PC-3 (cell line): ENCODE measurements around the gene ONECUT2. TPM values are rescaled to one million over a fixed set of nuclear protein-coding genes. Genes with fewer than 3 reads are reported as not detected.

Experiments used
- ATAC-seq: fragments of 200-7000 bp; cut with Tn5 transposase; 2 replicates; pipeline ENCODE4 v1.9.1; 2020; ENCODE audit warnings: mild to moderate bottlenecking, moderate library complexity
- BruUV-seq: library from RNA; stranded (reverse); fragments of 400-500 nt; replicated peaks from 2 replicates; lab custom pipeline; 2021; lab: Mats Ljungman, UMichigan
- CTCF ChIA-PET: fragments of 300-600 bp; sonication (Branson Sonifier 250); formaldehyde crosslinking; loops from one replicate; lab custom pipeline; 2022; ENCODE audit warnings: antibody characterized with exemption; lab: Charles Lee
- POLR2A ChIA-PET: fragments of 300-600 bp; sonication (Branson Sonifier 250); formaldehyde crosslinking; loops from one replicate; lab custom pipeline; 2022; ENCODE audit warnings: antibody characterized with exemption; ENCODE audit not compliant: unreplicated experiment; lab: Charles Lee
- DNase-seq: peaks from one replicate; pipeline ENCODE4 v3.0.0-alpha.2; 2015
- H2AFZ ChIP-seq: fragments of 300-600 bp; sonication (generic); 2 replicates; pipeline ENCODE4 v1.6.0; 2016; ENCODE audit warnings: antibody characterized with exemption, low read length
- H3F3A ChIP-seq: fragments of 300-600 bp; sonication (generic); one replicate; pipeline ENCODE4 v1.6.0; 2017; ENCODE audit warnings: antibody characterized with exemption, low read length, control low read depth, mild to moderate bottlenecking; ENCODE audit not compliant: unreplicated experiment
- H3K27ac ChIP-seq: fragments of 300-600 bp; sonication (generic); 2 replicates; pipeline ENCODE4 v1.5.1; 2016; ENCODE audit warnings: mild to moderate bottlenecking, low read length
- H3K27me3 ChIP-seq: fragments of 300-600 bp; sonication (generic); 2 replicates; pipeline ENCODE4 v1.6.1; 2016; ENCODE audit warnings: low read length, mixed read lengths
- H3K36me3 ChIP-seq: fragments of 300-600 bp; sonication (generic); 2 replicates; pipeline ENCODE4 v1.6.1; 2016; ENCODE audit warnings: low read depth, mixed run types, low read length, mixed read lengths
- H3K4me1 ChIP-seq: fragments of 300-600 bp; sonication (generic); 2 replicates; pipeline ENCODE4 v1.5.1; 2016; ENCODE audit warnings: low read length; ENCODE audit not compliant: insufficient read depth
- H3K4me2 ChIP-seq: fragments of 300-600 bp; sonication (generic); 2 replicates; pipeline ENCODE4 v1.6.0; 2016; ENCODE audit warnings: low read length
- H3K4me3 ChIP-seq: fragments of 300-600 bp; sonication (generic); 2 replicates; pipeline ENCODE4 v1.5.1; 2016; ENCODE audit warnings: mild to moderate bottlenecking, low read length, mixed read lengths
- H3K79me2 ChIP-seq: fragments of 300-600 bp; sonication (generic); 2 replicates; pipeline ENCODE4 v1.6.1; 2017; ENCODE audit warnings: low read length, mixed read lengths
- H3K9ac ChIP-seq: fragments of 300-600 bp; sonication (generic); 2 replicates; pipeline ENCODE4 v1.6.0; 2016; ENCODE audit warnings: mild to moderate bottlenecking, low read length
- H3K9me2 ChIP-seq: fragments of 300-600 bp; sonication (generic); replicated peaks from 2 replicates; pipeline ENCODE4 v1.6.1; 2016; ENCODE audit warnings: mixed run types, low read length, mixed read lengths
- H3K9me3 ChIP-seq: fragments of 300-600 bp; sonication (generic); 2 replicates; pipeline ENCODE4 v1.6.1; 2016; ENCODE audit warnings: low read length, mixed read lengths
- H4K20me1 ChIP-seq: fragments of 300-600 bp; sonication (generic); 2 replicates; pipeline ENCODE4 v1.6.1; 2016; ENCODE audit warnings: low read length, mixed read lengths
- EZH2 ChIP-seq: fragments of 300-600 bp; sonication (generic); IDR thresholded peaks from one replicate; pipeline ENCODE4 v1.6.1; 2017; ENCODE audit warnings: antibody characterized with exemption, mild to moderate bottlenecking, low read length; ENCODE audit not compliant: unreplicated experiment
- EZH2phosphoT487 ChIP-seq: fragments of 300-600 bp; sonication (generic); IDR thresholded peaks from 2 replicates; pipeline ENCODE4 v1.6.1; 2018; ENCODE audit warnings: mild to moderate bottlenecking, antibody characterized with exemption, low read length, borderline replicate concordance
- intact Hi-C: fragments of 100-400 bp; cut with micrococcal nuclease; formaldehyde crosslinking; loops from 2 replicates; pipeline ENCODE4 v1.9.0; 2023
- total RNA-seq: library from RNA; depleted of rRNA; stranded (reverse); fragments of >200 nt; gene quantifications from 2 replicates; pipeline ENCODE4 v1.2.3, GENCODE V29; 2014
- TF ChIP-seq, protein P1 (sequence below): fragments of 300-600 bp; sonication (generic); conservative IDR thresholded peaks from 2 replicates; pipeline ENCODE4 v1.5.1; 2017; ENCODE audit warnings: antibody characterized with exemption, low read depth, mild to moderate bottlenecking, low read length

The ONECUT2 gene
- total RNA-seq, 1 experiment from 2014 or later, result 1.0 TPM

DNA sequence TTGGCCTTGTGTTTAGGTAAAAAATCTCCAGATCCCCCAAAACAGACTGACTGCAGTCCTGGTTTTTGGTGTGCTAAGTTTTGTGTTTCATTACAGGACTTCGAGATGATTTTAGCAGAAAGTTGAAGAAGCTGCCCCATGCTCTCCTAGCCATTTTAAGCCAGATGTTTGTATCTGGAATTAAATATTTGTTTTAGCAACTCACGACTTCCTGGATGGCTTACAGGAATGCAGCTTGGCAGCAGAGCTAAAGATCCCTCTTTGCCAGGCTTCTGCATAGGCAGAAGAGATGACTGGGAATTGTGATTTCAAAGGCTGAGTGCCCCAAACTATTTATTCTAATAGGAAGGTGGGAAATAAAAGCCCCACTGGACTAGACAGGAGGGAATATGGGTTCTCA, 31.1 kb downstream of the ONECUT2 start:
- ChIA-PET CTCF (no interaction called here), POLR2A (no interaction called here)
- TF ChIP-seq EZH2 (no peak), EZH2phosphoT487 (no peak)
- TF ChIP-seq, protein P1, sequence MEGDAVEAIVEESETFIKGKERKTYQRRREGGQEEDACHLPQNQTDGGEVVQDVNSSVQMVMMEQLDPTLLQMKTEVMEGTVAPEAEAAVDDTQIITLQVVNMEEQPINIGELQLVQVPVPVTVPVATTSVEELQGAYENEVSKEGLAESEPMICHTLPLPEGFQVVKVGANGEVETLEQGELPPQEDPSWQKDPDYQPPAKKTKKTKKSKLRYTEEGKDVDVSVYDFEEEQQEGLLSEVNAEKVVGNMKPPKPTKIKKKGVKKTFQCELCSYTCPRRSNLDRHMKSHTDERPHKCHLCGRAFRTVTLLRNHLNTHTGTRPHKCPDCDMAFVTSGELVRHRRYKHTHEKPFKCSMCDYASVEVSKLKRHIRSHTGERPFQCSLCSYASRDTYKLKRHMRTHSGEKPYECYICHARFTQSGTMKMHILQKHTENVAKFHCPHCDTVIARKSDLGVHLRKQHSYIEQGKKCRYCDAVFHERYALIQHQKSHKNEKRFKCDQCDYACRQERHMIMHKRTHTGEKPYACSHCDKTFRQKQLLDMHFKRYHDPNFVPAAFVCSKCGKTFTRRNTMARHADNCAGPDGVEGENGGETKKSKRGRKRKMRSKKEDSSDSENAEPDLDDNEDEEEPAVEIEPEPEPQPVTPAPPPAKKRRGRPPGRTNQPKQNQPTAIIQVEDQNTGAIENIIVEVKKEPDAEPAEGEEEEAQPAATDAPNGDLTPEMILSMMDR, result no peak
- BruUV-seq, result no TSS peak
- ATAC-seq (peak; percentile 85), DNase-seq (peak; percentile 51)
- Histone ChIP-seq H3K79me2 (no peaks in the 10 kb centered on the region), H3K27me3 (no peaks in the 10 kb centered on the region), H3K4me1 (peaks cover 12% of the 10 kb centered on the region; the same call in 1 of the 2 replicates), H3F3A (no peaks in the 10 kb centered on the region), H2AFZ (no peak overlapping the region), H4K20me1 (no peaks in the 10 kb centered on the region), H3K9ac (no peak overlapping the region), H3K27ac (no peak overlapping the region), H3K9me3 (no peaks in the 10 kb centered on the region), H3K9me2 (no peaks in the 10 kb centered on the region), H3K4me2 (no peak overlapping the region), H3K36me3 (no peaks in the 10 kb centered on the region), H3K4me3 (no peak overlapping the region)
- intact Hi-C loops, result no loop called here

- H3K9me2 ChIP-seq, result no peaks in the 10 kb centered on the region
- H3F3A ChIP-seq, result no peaks in the 10 kb centered on the region
- H3K27ac ChIP-seq, result no peak overlapping the region
- TF ChIP-seq EZH2phosphoT487 (no peak), EZH2 (no peak)
- TF ChIP-seq, protein P1, result no peak; the same call in 1 of the 2 replicates
- ChIA-PET CTCF (no interaction called here), POLR2A (no interaction called here)
- BruUV-seq, result no TSS peak
- H3K27me3 ChIP-seq, result no peaks in the 10 kb centered on the region
- DNase-seq (no peak), ATAC-seq (peak; percentile 50)
- no peak overlapping the region for H3K9ac ChIP-seq
- no peaks in the 10 kb centered on the region for H4K20me1 ChIP-seq
- H2AFZ ChIP-seq, result no peak overlapping the region
- H3K9me3 ChIP-seq, result no peaks in the 10 kb centered on the region
- intact Hi-C loops, result no loop called here
- no peaks in the 10 kb centered on the region for H3K36me3 ChIP-seq
- peaks cover 12% of the 10 kb centered on the region; the same call in 1 of the 2 replicates for H3K4me1 ChIP-seq
- no peak overlapping the region for H3K4me2 ChIP-seq
- no peaks in the 10 kb centered on the region for H3K79me2 ChIP-seq
- H3K4me3 ChIP-seq, result no peak overlapping the region
Observed at GRCh38 chr18:57466745-57467409, 31.7 kb downstream of the ONECUT2 start.

GRCh38 chr18:57469884-57470283, 34.7 kb downstream of the ONECUT2 start:
- intact Hi-C loops, result no loop called here
- ChIA-PET CTCF (no interaction called here), POLR2A (no interaction called here)
- Histone ChIP-seq H3K79me2 (no peaks in the 10 kb centered on the region), H3K27ac (no peak overlapping the region), H3K9ac (no peak overlapping the region), H3K4me2 (no peak overlapping the region), H3K36me3 (no peaks in the 10 kb centered on the region), H3K9me2 (no peaks in the 10 kb centered on the region), H3K4me3 (no peak overlapping the region), H3K4me1 (peaks cover 12% of the 10 kb centered on the region; the same call in 1 of the 2 replicates), H3K9me3 (no peaks in the 10 kb centered on the region), H4K20me1 (no peaks in the 10 kb centered on the region), H3K27me3 (no peaks in the 10 kb centered on the region), H2AFZ (no peak overlapping the region), H3F3A (no peaks in the 10 kb centered on the region)
- ATAC-seq (no peak), DNase-seq (peak; percentile 5)
- BruUV-seq, result no TSS peak
- TF ChIP-seq, protein P1, result no peak
- TF ChIP-seq EZH2 (no peak), EZH2phosphoT487 (no peak)
